Upper lobe of left lung (tissue), 6 donors: Measurements from ENCODE around the gene PPP1R9B. TPM values are rescaled to one million over a fixed set of nuclear protein-coding genes. Genes with fewer than 3 reads are reported as not detected.

Experiments
- ATAC-seq, 2 donors: fragments of 200-7000 bp; cut with Tn5 transposase; one replicate each; pipeline ENCODE4 v1.9.1; 2022; ENCODE audit warnings: mild to moderate bottlenecking in 2 of 2, moderate library complexity in 2 of 2; ENCODE audit not compliant: low FRiP score in 2 of 2
- DNase-seq, 2 donors: peaks; one replicate each; pipeline ENCODE4 v3.0.0-alpha.2; 2019 to 2020
- H3K27ac ChIP-seq, 4 donors: fragments of 200-600 bp; sonication (generic); one replicate each; pipeline ENCODE4 v1.5.1; 2016 to 2019
- H3K27me3 ChIP-seq, 4 donors: fragments of 200-600 bp; sonication (generic); one replicate each; pipeline ENCODE4 v1.5.1; 2017 to 2019
- H3K36me3 ChIP-seq, 4 donors: fragments of 200-600 bp; sonication (generic); one replicate each; pipeline ENCODE4 v1.5.1; 2016 to 2019
- H3K4me1 ChIP-seq, 4 donors: fragments of 200-600 bp; sonication (generic); one replicate each; pipeline ENCODE4 v1.5.1; 2018 to 2019
- H3K4me3 ChIP-seq, 4 donors: fragments of 200-600 bp; sonication (generic); one replicate each; pipeline ENCODE4 v1.5.1; 2017 to 2019; ENCODE audit warnings: mild to moderate bottlenecking in 2 of 4, moderate library complexity in 1 of 4
- H3K9me3 ChIP-seq, 4 donors: fragments of 200-600 bp; sonication (generic); one replicate each; pipeline ENCODE4 v1.5.1; 2018 to 2019
- CTCF ChIP-seq, 6 experiments: fragments of 450-650 bp in 4 of 6; fragments of 200-600 bp in 2 of 6; sonication (generic) in 2 of 6; IDR thresholded peaks; one replicate each; pipeline ENCODE4 v1.5.1; 2016 to 2019; ENCODE audit warnings: antibody characterized with exemption in 6 of 6
- EP300 ChIP-seq, 4 donors: sonication (generic); formaldehyde crosslinking; IDR thresholded peaks; one replicate each; pipeline ENCODE4 v1.5.1; 2017; ENCODE audit warnings: antibody characterized with exemption in 4 of 4, control low read depth in 2 of 4
- POLR2A ChIP-seq, 4 donors: fragments of 450-650 bp; IDR thresholded peaks; one replicate each; pipeline ENCODE4 v1.5.1; 2016 to 2017; ENCODE audit warnings: antibody characterized with exemption in 4 of 4, mild to moderate bottlenecking in 2 of 4
- POLR2AphosphoS5 ChIP-seq, 2 donors: sonication (generic); formaldehyde crosslinking; IDR thresholded peaks; one replicate each; pipeline ENCODE4 v1.5.1; 2017; ENCODE audit warnings: antibody characterized with exemption in 2 of 2
- WGBS, 2 donors: methylation state at CpG; one replicate each; pipeline ENCODE4 v1.1.5; 2017 to 2018; 5-methylcytosine and 5-hydroxymethylcytosine counted together
- total RNA-seq, 6 donors: library from RNA; depleted of rRNA in 4 of 6; stranded (reverse); fragments of >200 nt in 4 of 6; gene quantifications; one replicate each; pipeline versions ENCODE4 v1.1.0 to v1.2.1, GENCODE V29; 2016 to 2021
- donor health status: DM: no; HTN: no; CAD: no; lungs with moderate emphysema.
- donor health status: DM: no; HTN: yes; CAD: no; lungs with severe emphysema.

Gene PPP1R9B
- total RNA-seq, 6 donors from 2014 or later, result 37.5 to 121 (median 74.7) TPM

DNA sequence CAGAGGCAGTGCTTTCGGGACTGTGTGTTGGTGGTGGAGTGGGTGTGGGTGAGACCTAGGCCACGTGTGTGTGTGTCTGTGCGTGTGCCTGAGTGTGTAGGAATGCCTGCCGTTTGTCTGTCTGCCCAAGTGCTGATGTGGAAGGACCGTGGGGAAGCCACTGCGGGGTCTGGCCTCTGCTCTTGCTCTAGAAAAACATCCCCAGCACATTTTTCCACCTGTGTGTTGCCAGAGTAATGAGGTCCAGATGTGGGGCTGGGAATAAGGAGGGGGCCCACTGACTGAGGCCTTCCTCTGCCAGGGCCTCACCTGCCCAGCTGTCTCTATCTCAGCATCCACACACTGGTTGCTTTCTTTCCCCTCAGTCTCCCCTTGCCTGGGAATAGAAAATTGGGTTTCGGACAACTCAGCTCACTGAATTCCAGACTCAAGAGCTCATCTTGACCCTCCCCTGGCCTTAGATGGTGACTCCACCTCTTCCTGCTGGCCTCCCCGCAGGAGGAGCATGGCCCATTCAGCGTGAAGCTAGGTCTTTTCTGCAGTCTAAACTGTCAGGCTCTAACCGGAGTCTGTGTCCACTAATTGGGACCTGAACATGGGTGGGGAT lies 23.0 kb upstream of the PPP1R9B start:
- TF ChIP-seq POLR2AphosphoS5 (IDR thresholded peaks at IDR 0.05) (peak in 1 of 2 donors; percentile 8), CTCF (IDR thresholded peaks at IDR 0.05) (no peak), POLR2A (IDR thresholded peaks at IDR 0.05) (no peak)
- peaks cover 9 to 26% (median 10%) of the 10 kb centered on the region in 4 donors for H3K4me1 ChIP-seq
- DNase-seq (no peak), ATAC-seq (peak in 1 of 2 donors; percentile 70)
- 55 to 61% methylated on average over 9 to 10 of the region's 10 CpGs for WGBS, 2 donors
- no peak overlapping the region for H3K4me3 ChIP-seq
- H3K36me3 ChIP-seq, result no peaks in the 10 kb centered on the region
- no peaks in the 10 kb centered on the region for H3K9me3 ChIP-seq
- no peaks in the 10 kb centered on the region for H3K27me3 ChIP-seq
- H3K27ac ChIP-seq, result peak overlapping the region; percentile 13 to 65 (median 54)

DNA sequence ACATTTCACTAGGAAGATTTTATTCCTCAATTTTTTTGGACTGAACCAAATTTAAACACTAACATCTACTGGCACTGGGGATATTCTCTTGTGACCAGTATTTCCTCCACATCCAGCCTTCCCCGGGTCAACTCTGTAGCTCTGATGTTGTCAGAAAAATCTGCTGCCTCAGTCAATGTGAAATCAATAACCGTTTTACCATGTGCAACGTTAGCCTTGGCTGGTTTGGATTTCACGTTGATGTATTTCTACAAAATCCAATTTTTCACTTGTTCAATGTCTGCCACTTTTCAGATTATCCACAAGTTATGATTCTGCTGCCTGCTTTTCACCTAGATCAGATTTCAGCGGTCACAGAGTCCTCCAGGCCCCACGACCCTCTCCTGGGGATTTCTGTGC lies 22.5 kb upstream of the PPP1R9B start:
- 74 to 78% methylated on average over 6 of the region's 6 CpGs for WGBS, 2 donors
- TF ChIP-seq POLR2AphosphoS5 (IDR thresholded peaks at IDR 0.05) (no peak), EP300 (IDR thresholded peaks at IDR 0.05) (no peak), POLR2A (IDR thresholded peaks at IDR 0.05) (no peak)
- no peaks in the 10 kb centered on the region for H3K36me3 ChIP-seq
- DNase-seq, result no peak
- H3K27me3 ChIP-seq, result no peaks in the 10 kb centered on the region
- no peak overlapping the region for H3K4me3 ChIP-seq
- H3K27ac ChIP-seq, result peak overlapping the region; percentile 13 to 65 (median 54)
- H3K9me3 ChIP-seq, result no peaks in the 10 kb centered on the region
- peaks cover 4 to 21% (median 5%) of the 10 kb centered on the region in 4 donors for H3K4me1 ChIP-seq
- no peak for ATAC-seq

GRCh38 chr17:50172130-50172529 lies 21.7 kb upstream of the PPP1R9B start:
- TF ChIP-seq EP300 (IDR thresholded peaks at IDR 0.05) (no peak), POLR2A (IDR thresholded peaks at IDR 0.05) (no peak), CTCF (IDR thresholded peaks at IDR 0.05) (no peak), POLR2AphosphoS5 (IDR thresholded peaks at IDR 0.05) (no peak)
- DNase-seq (peak in 1 of 2 donors; percentile 50), ATAC-seq (no peak)
- no peaks in the 10 kb centered on the region for H3K27me3 ChIP-seq
- no peak overlapping the region for H3K4me3 ChIP-seq
- 95 to 97% methylated on average over 5 to 11 of the region's 11 CpGs for WGBS, 2 donors
- no peaks in the 10 kb centered on the region for H3K9me3 ChIP-seq
- no peaks in the 10 kb centered on the region for H3K36me3 ChIP-seq
- H3K27ac ChIP-seq, result no peak overlapping the region
- peaks cover 0 to 13% (median 0%) of the 10 kb centered on the region in 4 donors for H3K4me1 ChIP-seq

GRCh38 chr17:50171371-50172071 lies 21.0 kb upstream of the PPP1R9B start:
- Histone ChIP-seq H3K9me3 (no peaks in the 10 kb centered on the region), H3K4me1 (peaks cover 0 to 11% (median 0%) of the 10 kb centered on the region in 4 donors), H3K36me3 (no peaks in the 10 kb centered on the region), H3K27me3 (no peaks in the 10 kb centered on the region), H3K27ac (no peak overlapping the region), H3K4me3 (no peak overlapping the region)
- TF ChIP-seq CTCF (IDR thresholded peaks at IDR 0.05) (no peak), POLR2AphosphoS5 (IDR thresholded peaks at IDR 0.05) (no peak), EP300 (IDR thresholded peaks at IDR 0.05) (no peak), POLR2A (IDR thresholded peaks at IDR 0.05) (no peak)
- ATAC-seq (no peak), DNase-seq (peak in 1 of 2 donors; percentile 53)
- WGBS, 2 donors, result 89 to 93% methylated on average over 9 to 17 of the region's 17 CpGs

GRCh38 chr17:50170662-50171370 lies 20.3 kb upstream of the PPP1R9B start:
- Histone ChIP-seq H3K36me3 (no peaks in the 10 kb centered on the region), H3K27me3 (no peaks in the 10 kb centered on the region), H3K9me3 (no peaks in the 10 kb centered on the region), H3K4me1 (peaks cover 0 to 11% (median 0%) of the 10 kb centered on the region in 4 donors), H3K27ac (no peak overlapping the region), H3K4me3 (no peak overlapping the region)
- DNase-seq (no peak), ATAC-seq (no peak)
- TF ChIP-seq EP300 (IDR thresholded peaks at IDR 0.05) (no peak), POLR2AphosphoS5 (IDR thresholded peaks at IDR 0.05) (no peak), POLR2A (IDR thresholded peaks at IDR 0.05) (no peak)
- 83 to 95% methylated on average over 10 of the region's 10 CpGs for WGBS, 2 donors
